Suprapubic skin (tissue), 4 donors: ENCODE results near the gene INPP5A.

Experiments used
- CTCF ChIP-seq, 2 donors: fragments of 200-600 bp in 1 of 2; fragments of 450-650 bp in 1 of 2; sonication (generic) in 1 of 2; IDR thresholded peaks; one replicate each; pipeline ENCODE4 v1.5.1; 2016 to 2019; ENCODE audit warnings: antibody characterized with exemption in 2 of 2, mild to moderate bottlenecking in 1 of 2, moderate library complexity in 1 of 2
- EP300 ChIP-seq: sonication (generic); formaldehyde crosslinking; IDR thresholded peaks from one replicate; pipeline ENCODE4 v1.6.1; 2017; ENCODE audit warnings: antibody characterized with exemption
- POLR2A ChIP-seq, 2 donors: fragments of 450-650 bp; IDR thresholded peaks; one replicate each; pipeline ENCODE4 v1.6.1; 2017; ENCODE audit warnings: antibody characterized with exemption in 2 of 2, mild to moderate bottlenecking in 2 of 2, moderate library complexity in 2 of 2
- POLR2AphosphoS5 ChIP-seq, 3 donors: sonication (generic); formaldehyde crosslinking; IDR thresholded peaks; one replicate each; pipeline ENCODE4 v1.6.1; 2017; ENCODE audit warnings: antibody characterized with exemption in 3 of 3

GRCh38 chr10:132582771-132583170 lies 45.2 kb downstream of the INPP5A start:
- TF ChIP-seq POLR2A (IDR thresholded peaks at IDR 0.05) (no peak), CTCF (IDR thresholded peaks at IDR 0.05) (no peak), POLR2AphosphoS5 (IDR thresholded peaks at IDR 0.05) (no peak), EP300 (no peak)
